Astrocyte (in vitro differentiated cells and primary cell): ENCODE measurements around the gene MEIOSIN. TPM values are rescaled to one million over a fixed set of nuclear protein-coding genes. Genes with fewer than 3 reads are reported as not detected.

ENCODE experiments used
- DNase-seq: peaks from one replicate; pipeline ENCODE4 v3.0.0-alpha.2; 2010; ENCODE audit warnings: low read depth
- FAIRE-seq: peaks from 2 replicates; lab custom pipeline; 2011; peaks lifted over from hg19 to GRCh38; lab: Jason Lieb, UNC
- H2AFZ ChIP-seq: 2 replicates; pipeline ENCODE4 v1.6.0; 2012; ENCODE audit warnings: low read depth, low read length, inconsistent platforms
- H3K27ac ChIP-seq: 2 replicates; pipeline ENCODE4 v1.5.1; 2011; ENCODE audit warnings: low read depth, low read length, inconsistent platforms
- H3K27me3 ChIP-seq: 2 replicates; pipeline ENCODE4 v1.6.0; 2011; ENCODE audit warnings: low read length, inconsistent platforms; ENCODE audit not compliant: insufficient read depth
- H3K36me3 ChIP-seq: 2 replicates; pipeline ENCODE4 v1.5.1; 2011; ENCODE audit warnings: low read length, inconsistent platforms; ENCODE audit not compliant: insufficient read depth
- H3K4me1 ChIP-seq: 2 replicates; pipeline ENCODE4 v1.5.1; 2011; ENCODE audit warnings: low read length, inconsistent platforms; ENCODE audit not compliant: insufficient read depth
- H3K4me2 ChIP-seq: 2 replicates; pipeline ENCODE4 v1.6.0; 2012; ENCODE audit warnings: low read length, inconsistent platforms
- H3K4me3 ChIP-seq: 2 replicates; pipeline ENCODE4 v1.5.1; 2011; ENCODE audit warnings: low read depth, mild to moderate bottlenecking, low read length, inconsistent platforms; ENCODE audit not compliant: insufficient read depth
- H3K79me2 ChIP-seq: 2 replicates; pipeline ENCODE4 v1.6.0; 2012; ENCODE audit warnings: mild to moderate bottlenecking, low read length, inconsistent platforms; ENCODE audit not compliant: insufficient read depth
- H3K9ac ChIP-seq: 2 replicates; pipeline ENCODE4 v1.6.0; 2012; ENCODE audit warnings: mild to moderate bottlenecking, low read length, inconsistent platforms
- H3K9me3 ChIP-seq: 2 replicates; pipeline ENCODE4 v1.5.1; 2012; ENCODE audit warnings: low read depth, mild to moderate bottlenecking, low read length, inconsistent platforms; ENCODE audit not compliant: insufficient read depth
- H4K20me1 ChIP-seq: 2 replicates; pipeline ENCODE4 v1.6.0; 2012; ENCODE audit warnings: low read length, inconsistent platforms; ENCODE audit not compliant: insufficient read depth
- H3K27ac Mint-ChIP-seq: one replicate; pipeline ENCODE4 v1.8.0; 2021; ENCODE audit warnings: mild to moderate bottlenecking, mixed read lengths; ENCODE audit not compliant: unreplicated experiment
- H3K27me3 Mint-ChIP-seq: one replicate; pipeline ENCODE4 v1.8.0; 2021; ENCODE audit warnings: low read depth, mixed read lengths; ENCODE audit not compliant: unreplicated experiment
- H3K36me3 Mint-ChIP-seq: one replicate; pipeline ENCODE4 v1.8.0; 2021; ENCODE audit warnings: low read depth, mixed read lengths; ENCODE audit not compliant: unreplicated experiment
- H3K4me1 Mint-ChIP-seq: one replicate; pipeline ENCODE4 v1.8.0; 2021; ENCODE audit warnings: low read depth, mixed read lengths; ENCODE audit not compliant: unreplicated experiment
- H3K4me3 Mint-ChIP-seq: one replicate; pipeline ENCODE4 v1.8.0; 2021; ENCODE audit warnings: mild to moderate bottlenecking, moderate library complexity, mixed read lengths; ENCODE audit not compliant: unreplicated experiment
- H3K9me3 Mint-ChIP-seq: one replicate; pipeline ENCODE4 v1.8.0; 2021; ENCODE audit warnings: mild to moderate bottlenecking, mixed read lengths; ENCODE audit not compliant: unreplicated experiment
- CTCF ChIP-seq: IDR thresholded peaks from 2 replicates; pipeline ENCODE4 v1.5.1; 2011; ENCODE audit warnings: low read depth, mild to moderate bottlenecking, inconsistent platforms, low read length, moderate library complexity; ENCODE audit not compliant: insufficient read depth
- EZH2 ChIP-seq: IDR thresholded peaks from 2 replicates; pipeline ENCODE4 v1.6.1; 2012; ENCODE audit warnings: mild to moderate bottlenecking, low read length, inconsistent platforms; ENCODE audit not compliant: insufficient read depth
- total RNA-seq: library from RNA; stranded (reverse); gene quantifications from 2 replicates; pipeline ENCODE4 v1.2.1, GENCODE V29; 2021

The MEIOSIN gene
- total RNA-seq, 1 donor from 2014 or later, result not detected

- Histone ChIP-seq H3K36me3 (peaks cover 11% of the 10 kb centered on the region), H2AFZ (peak overlapping the region; percentile 48), H3K79me2 (peaks cover 35% of the 10 kb centered on the region), H3K27me3 (no peaks in the 10 kb centered on the region), H3K27ac (peak overlapping the region; percentile 54), H3K4me3 (no peak overlapping the region), H3K4me1 (peaks cover 9% of the 10 kb centered on the region), H3K9me3 (no peaks in the 10 kb centered on the region), H3K4me2 (peak overlapping the region; percentile 72), H3K9ac (no peak overlapping the region), H4K20me1 (peaks cover 32% of the 10 kb centered on the region)
- H3K4me1 Mint-ChIP-seq, result peaks cover 14% of the 10 kb centered on the region
- H3K27me3 Mint-ChIP-seq, result peaks cover 2% of the 10 kb centered on the region
- H3K27ac Mint-ChIP-seq, result peak overlapping the region; percentile 53
- no peak for FAIRE-seq
- no peak for DNase-seq
- H3K4me3 Mint-ChIP-seq, result peak overlapping the region; percentile 81
- H3K36me3 Mint-ChIP-seq, result peaks cover 9% of the 10 kb centered on the region
- TF ChIP-seq EZH2, result no peak
- TF ChIP-seq CTCF, result no peak
- H3K9me3 Mint-ChIP-seq, result no peaks in the 10 kb centered on the region
Measured at GRCh38 chr19:45793178-45793564, 59.9 kb downstream of the MEIOSIN start.

GRCh38 chr19:45793876-45794275 lies 60.6 kb downstream of the MEIOSIN start:
- H3K27me3 ChIP-seq, result no peaks in the 10 kb centered on the region
- H3K4me3 Mint-ChIP-seq, result no peak overlapping the region
- no peaks in the 10 kb centered on the region for H3K9me3 ChIP-seq
- peaks cover 17% of the 10 kb centered on the region for H3K4me1 Mint-ChIP-seq
- H3K9ac ChIP-seq, result no peak overlapping the region
- H3K27ac Mint-ChIP-seq, result no peak overlapping the region
- no peak for TF ChIP-seq CTCF
- no peak for TF ChIP-seq EZH2
- peaks cover 28% of the 10 kb centered on the region for H3K79me2 ChIP-seq
- peaks cover 8% of the 10 kb centered on the region for H3K36me3 Mint-ChIP-seq
- peaks cover 7% of the 10 kb centered on the region for H3K36me3 ChIP-seq
- H2AFZ ChIP-seq, result no peak overlapping the region
- peaks cover 9% of the 10 kb centered on the region for H3K4me1 ChIP-seq
- H3K27ac ChIP-seq, result no peak overlapping the region
- H3K4me3 ChIP-seq, result no peak overlapping the region
- H3K4me2 ChIP-seq, result no peak overlapping the region
- H3K27me3 Mint-ChIP-seq, result peaks cover 2% of the 10 kb centered on the region
- FAIRE-seq (no peak), DNase-seq (no peak)
- H4K20me1 ChIP-seq, result peaks cover 25% of the 10 kb centered on the region
- no peaks in the 10 kb centered on the region for H3K9me3 Mint-ChIP-seq

GRCh38 chr19:45794627-45795026 lies 61.4 kb downstream of the MEIOSIN start:
- DNase-seq, result no peak
- Mint-ChIP-seq H3K36me3 (peaks cover 4% of the 10 kb centered on the region), H3K27ac (no peak overlapping the region), H3K4me1 (peaks cover 21% of the 10 kb centered on the region), H3K9me3 (no peaks in the 10 kb centered on the region), H3K27me3 (peaks cover 2% of the 10 kb centered on the region), H3K4me3 (peak overlapping the region; percentile 7)
- Histone ChIP-seq H3K4me2 (no peak overlapping the region), H3K36me3 (no peaks in the 10 kb centered on the region), H3K4me3 (no peak overlapping the region), H3K79me2 (peaks cover 21% of the 10 kb centered on the region), H3K4me1 (peaks cover 13% of the 10 kb centered on the region), H3K9ac (no peak overlapping the region), H3K27ac (no peak overlapping the region), H2AFZ (no peak overlapping the region), H3K27me3 (no peaks in the 10 kb centered on the region), H3K9me3 (no peaks in the 10 kb centered on the region), H4K20me1 (peaks cover 17% of the 10 kb centered on the region)
- TF ChIP-seq CTCF (no peak), EZH2 (no peak)
- FAIRE-seq, result no peak
